ENCODE data around the gene FAM151B. TPM values are rescaled to one million over a fixed set of nuclear protein-coding genes. Genes with fewer than 3 reads are reported as not detected.
"Not testable (repeated sequence)": the region's sequence is repeated elsewhere in the genome, so short reads cannot be mapped to it uniquely, and the experiment has no call there.

FAM151B gene
- total RNA-seq, 1 donor from 2014 or later = 7.1 TPM

DNA sequence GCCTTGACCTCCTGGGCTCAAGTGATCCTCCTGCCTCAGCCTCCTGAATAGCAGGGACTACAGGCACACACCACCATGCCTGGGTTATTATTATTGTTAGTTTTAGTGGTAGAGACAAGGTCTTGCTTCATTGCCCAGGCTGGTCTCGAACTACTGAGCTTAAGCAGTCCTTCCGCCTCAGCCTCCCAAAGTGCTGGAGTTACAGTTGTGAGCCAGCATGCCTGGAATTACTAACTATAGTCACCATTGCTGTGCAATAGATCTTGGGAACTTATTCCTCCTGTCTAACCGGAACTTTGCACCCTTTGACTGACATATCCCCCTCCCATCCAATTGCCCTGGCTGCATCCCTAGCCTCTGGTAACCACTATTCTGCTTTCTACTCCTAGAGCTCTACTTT is 3.4 kb downstream of the FAM151B start:
- TF ChIP-seq, protein P1, sequence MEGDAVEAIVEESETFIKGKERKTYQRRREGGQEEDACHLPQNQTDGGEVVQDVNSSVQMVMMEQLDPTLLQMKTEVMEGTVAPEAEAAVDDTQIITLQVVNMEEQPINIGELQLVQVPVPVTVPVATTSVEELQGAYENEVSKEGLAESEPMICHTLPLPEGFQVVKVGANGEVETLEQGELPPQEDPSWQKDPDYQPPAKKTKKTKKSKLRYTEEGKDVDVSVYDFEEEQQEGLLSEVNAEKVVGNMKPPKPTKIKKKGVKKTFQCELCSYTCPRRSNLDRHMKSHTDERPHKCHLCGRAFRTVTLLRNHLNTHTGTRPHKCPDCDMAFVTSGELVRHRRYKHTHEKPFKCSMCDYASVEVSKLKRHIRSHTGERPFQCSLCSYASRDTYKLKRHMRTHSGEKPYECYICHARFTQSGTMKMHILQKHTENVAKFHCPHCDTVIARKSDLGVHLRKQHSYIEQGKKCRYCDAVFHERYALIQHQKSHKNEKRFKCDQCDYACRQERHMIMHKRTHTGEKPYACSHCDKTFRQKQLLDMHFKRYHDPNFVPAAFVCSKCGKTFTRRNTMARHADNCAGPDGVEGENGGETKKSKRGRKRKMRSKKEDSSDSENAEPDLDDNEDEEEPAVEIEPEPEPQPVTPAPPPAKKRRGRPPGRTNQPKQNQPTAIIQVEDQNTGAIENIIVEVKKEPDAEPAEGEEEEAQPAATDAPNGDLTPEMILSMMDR (IDR thresholded peaks at IDR 0.05) = no peak
- Mint-ChIP-seq H3K27me3 (ENCODE audit: low read depth) (no peaks in the 10 kb centered on the region), H3K27ac (ENCODE audit: unreplicated experiment) (no peak overlapping the region), H3K36me3 (ENCODE audit: low read depth) (peaks cover 2% of the 10 kb centered on the region), H3K4me3 (ENCODE audit: unreplicated experiment) (no peak overlapping the region), H3K9me3 (ENCODE audit: low read depth) (peaks cover 9% of the 10 kb centered on the region), H3K4me1 (ENCODE audit: low read depth) (peaks cover 35% of the 10 kb centered on the region)
- DNase-seq (ENCODE audit: low spot score) = no peak

DNA sequence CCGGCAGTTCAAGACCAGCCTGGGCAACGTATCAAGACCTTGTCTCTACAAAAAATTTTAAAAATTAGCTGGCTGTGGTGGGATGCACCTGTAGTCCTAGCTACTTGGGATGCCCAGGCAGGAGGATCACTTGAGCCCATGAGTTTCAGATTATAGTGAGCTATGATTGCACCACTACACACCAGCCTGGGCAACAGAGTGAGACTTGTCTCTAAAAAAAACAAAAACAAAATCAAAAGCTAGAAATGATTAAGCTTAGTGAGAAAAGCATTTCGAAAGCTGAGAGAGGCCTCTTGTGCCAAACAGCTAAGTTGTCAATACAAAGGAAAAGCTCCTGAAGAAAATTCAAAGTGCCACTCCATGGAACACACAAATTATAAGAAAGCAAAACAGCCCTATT is 4.8 kb downstream of the FAM151B start:
- TF ChIP-seq, protein P1 (IDR thresholded peaks at IDR 0.05) = no peak
- Mint-ChIP-seq H3K27ac (ENCODE audit: unreplicated experiment) (no peak overlapping the region), H3K4me3 (ENCODE audit: unreplicated experiment) (no peak overlapping the region), H3K27me3 (ENCODE audit: low read depth) (no peaks in the 10 kb centered on the region), H3K36me3 (ENCODE audit: low read depth) (peaks cover 2% of the 10 kb centered on the region), H3K9me3 (ENCODE audit: low read depth) (peaks cover 9% of the 10 kb centered on the region), H3K4me1 (ENCODE audit: low read depth) (peaks cover 21% of the 10 kb centered on the region)
- DNase-seq (ENCODE audit: low spot score) = no peak

DNA sequence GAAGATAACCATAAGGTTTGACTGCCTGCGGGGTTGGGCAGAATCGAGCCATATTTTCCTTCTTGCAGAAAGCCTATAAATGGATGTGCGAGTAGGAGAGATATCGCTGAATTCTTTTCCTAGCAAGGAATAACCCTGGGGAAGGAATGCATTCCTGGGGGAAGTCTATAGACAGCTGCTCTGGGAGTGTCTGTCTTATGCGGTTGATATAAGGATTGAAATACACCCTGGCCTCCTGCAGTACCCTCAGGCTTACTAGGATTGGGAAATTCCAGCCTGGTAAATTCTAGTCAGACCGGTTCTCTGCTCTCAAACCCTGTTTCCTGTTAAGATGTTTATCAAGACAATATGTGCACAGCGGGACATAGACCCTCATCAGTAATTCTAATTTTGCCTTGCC is 5.5 kb downstream of the FAM151B start:
- H3K27ac Mint-ChIP-seq (ENCODE audit: unreplicated experiment); H3K4me3 Mint-ChIP-seq (ENCODE audit: unreplicated experiment); H3K36me3 Mint-ChIP-seq (ENCODE audit: low read depth); DNase-seq (ENCODE audit: low spot score); H3K27me3 Mint-ChIP-seq (ENCODE audit: low read depth); H3K9me3 Mint-ChIP-seq (ENCODE audit: low read depth): not testable (repeated sequence)
- peaks cover 18% of the 10 kb centered on the region for H3K4me1 Mint-ChIP-seq (ENCODE audit: low read depth)

DNA sequence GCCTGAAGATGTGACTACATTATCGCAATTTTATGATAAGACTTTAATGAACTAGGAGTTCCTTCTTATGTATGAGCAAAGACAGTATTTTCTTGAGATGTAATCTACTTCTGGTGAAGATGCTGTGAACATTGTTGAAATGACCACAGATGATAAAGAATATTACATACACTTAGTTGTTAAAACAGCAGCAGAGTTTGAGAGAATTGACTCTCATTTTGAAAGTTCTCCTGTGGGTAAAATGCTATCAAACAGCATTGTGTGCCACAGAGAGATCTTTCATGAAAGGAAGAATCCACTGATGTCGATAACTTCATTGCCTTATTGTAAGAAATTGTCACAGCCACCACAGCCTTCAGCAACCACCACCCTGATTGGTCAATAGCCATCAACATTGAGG is 8.0 kb downstream of the FAM151B start:
- TF ChIP-seq, protein P1 (IDR thresholded peaks at IDR 0.05) = no peak
- Mint-ChIP-seq H3K27me3 (ENCODE audit: low read depth) (no peaks in the 10 kb centered on the region), H3K9me3 (ENCODE audit: low read depth) (peaks cover 13% of the 10 kb centered on the region), H3K27ac (ENCODE audit: unreplicated experiment) (no peak overlapping the region), H3K36me3 (ENCODE audit: low read depth) (peaks cover 2% of the 10 kb centered on the region), H3K4me1 (ENCODE audit: low read depth) (peaks cover 10% of the 10 kb centered on the region), H3K4me3 (ENCODE audit: unreplicated experiment) (no peak overlapping the region)
- DNase-seq (ENCODE audit: low spot score) = no peak

DNA sequence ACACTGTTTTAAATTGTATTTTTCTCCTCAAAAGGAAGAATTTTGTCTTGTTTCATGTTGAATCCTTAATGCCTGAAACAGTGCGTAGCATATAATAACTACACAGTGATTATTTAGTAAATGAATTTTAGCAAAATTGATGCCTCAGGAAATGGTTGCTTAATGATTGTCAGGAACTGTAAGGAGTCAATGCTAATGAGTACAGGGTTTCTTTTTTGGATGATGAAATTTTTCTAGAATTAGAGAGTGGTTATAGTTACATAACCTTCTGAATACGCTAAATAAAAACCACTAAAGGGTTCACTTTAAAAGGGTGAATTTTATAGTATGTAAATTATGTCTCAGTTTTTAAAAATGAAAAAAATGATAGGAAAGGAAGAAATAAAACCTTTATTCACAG is 14.9 kb downstream of the FAM151B start:
- Mint-ChIP-seq H3K4me3 (ENCODE audit: unreplicated experiment) (no peak overlapping the region), H3K27me3 (ENCODE audit: low read depth) (no peaks in the 10 kb centered on the region), H3K4me1 (ENCODE audit: low read depth) (no peaks in the 10 kb centered on the region), H3K36me3 (ENCODE audit: low read depth) (peaks cover 2% of the 10 kb centered on the region), H3K27ac (ENCODE audit: unreplicated experiment) (no peak overlapping the region), H3K9me3 (ENCODE audit: low read depth) (peaks cover 4% of the 10 kb centered on the region)
- TF ChIP-seq, protein P1 (IDR thresholded peaks at IDR 0.05) = no peak
- no peak for DNase-seq (ENCODE audit: low spot score)

DNA sequence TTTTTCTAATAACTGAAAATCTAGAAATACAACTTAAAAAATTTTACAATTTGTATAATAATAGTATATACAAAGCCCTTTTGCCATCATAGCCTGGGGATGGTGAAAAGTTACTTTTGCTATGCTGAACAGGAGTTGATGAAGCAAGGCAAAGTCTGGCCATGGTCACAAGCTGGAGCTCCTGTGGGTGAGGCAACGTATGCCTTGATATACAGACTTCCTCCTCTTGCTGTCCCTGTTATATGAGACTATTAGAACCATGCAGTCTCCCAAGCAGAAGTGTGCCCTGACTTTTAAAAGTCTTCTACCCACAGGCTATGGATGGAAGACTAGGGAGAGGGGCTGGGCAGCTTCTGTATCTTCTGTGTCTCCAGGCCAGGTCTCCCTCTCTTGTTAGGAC is 15.7 kb downstream of the FAM151B start:
- TF ChIP-seq, protein P1 (IDR thresholded peaks at IDR 0.05) = no peak
- Mint-ChIP-seq H3K27me3 (ENCODE audit: low read depth) (no peaks in the 10 kb centered on the region), H3K4me3 (ENCODE audit: unreplicated experiment) (no peak overlapping the region), H3K36me3 (ENCODE audit: low read depth) (peaks cover 4% of the 10 kb centered on the region), H3K27ac (ENCODE audit: unreplicated experiment) (no peak overlapping the region), H3K9me3 (ENCODE audit: low read depth) (peaks cover 4% of the 10 kb centered on the region), H3K4me1 (ENCODE audit: low read depth) (no peaks in the 10 kb centered on the region)
- no peak for DNase-seq (ENCODE audit: low spot score)

All from chondrocyte (in vitro differentiated cells).